ENCODE results near the gene DCPS. TPM values are rescaled to one million over a fixed set of nuclear protein-coding genes. Genes with fewer than 3 reads are reported as not detected.
A peak's percentile ranks its signal among the peaks of the same experiment; 100 is the strongest.

Gene DCPS
- polyA plus RNA-seq, 1 of the 3 experiments (the other 2 are of a cell fraction), result 48.1 TPM

GRCh38 chr11:126347751-126348668 is 44.1 kb downstream of the DCPS start:
- H4K20me1 ChIP-seq (ENCODE audit: insufficient read depth), result no peaks in the 10 kb centered on the region
- no peak overlapping the region for H3K4me3 ChIP-seq (ENCODE audit: low read depth in 2 of 2, low read length in 1 of 2)
- H3K9me3 ChIP-seq, result no peaks in the 10 kb centered on the region
- H3K4me1 ChIP-seq (ENCODE audit: control insufficient read depth in 1 of 2, insufficient read depth in 2 of 2, low read depth in 1 of 2, low read length in 1 of 2), result peaks cover 17 to 41% of the 10 kb centered on the region in 2 experiments; a peak in 3 of 4 replicates
- no peak overlapping the region for H3K4me2 ChIP-seq
- TF ChIP-seq RCOR1 (IDR thresholded peaks at IDR 0.05; ENCODE audit: low read length), result no peak
- no peak for TF ChIP-seq CHD2 (IDR thresholded peaks at IDR 0.05; ENCODE audit: low read length, partially characterized antibody)
- no peak for TF ChIP-seq CTCF (IDR thresholded peaks at IDR 0.05)
- TF ChIP-seq JUND (IDR thresholded peaks at IDR 0.05), result no peak
- no peak for TF ChIP-seq IRF3 (IDR thresholded peaks at IDR 0.05; ENCODE audit: low read depth, low read length)
- no peak for TF ChIP-seq TEAD4 (IDR thresholded peaks at IDR 0.05; ENCODE audit: borderline replicate concordance, insufficient read depth)
- no peak for TF ChIP-seq EP300 (IDR thresholded peaks at IDR 0.05; ENCODE audit: borderline replicate concordance in 1 of 2, low read depth in 1 of 2, low read length in 1 of 2)
- TF ChIP-seq SMC3 (IDR thresholded peaks at IDR 0.05; ENCODE audit: low read depth, low read length), result no peak
- TF ChIP-seq MAX (IDR thresholded peaks at IDR 0.05; ENCODE audit: low read depth), result no peak
- WGBS (ENCODE audit: low lambda C conversion rate), result 98% methylated on average over 15 of the region's 17 CpGs
- H3K79me2 ChIP-seq (ENCODE audit: insufficient read depth), result peaks cover 55% of the 10 kb centered on the region
- ChIA-PET CTCF (interaction anchor here (1.6 kb wide), 1 partner anchor 37 kb away, joined by 4 read pairs; no protein-coding TSS in a partner anchor), POLR2A (no interaction called here)
- H3K27ac ChIP-seq (ENCODE audit: low read depth in 2 of 2, low read length in 1 of 2), result no peak overlapping the region
- H2AFZ ChIP-seq (ENCODE audit: low read depth), result no peak overlapping the region
- H3K36me3 ChIP-seq (replicated peaks in 1 of 2; ENCODE audit: control insufficient read depth in 1 of 2, insufficient read depth in 2 of 2, low read length in 1 of 2), result peaks cover 10 to 14% of the 10 kb centered on the region in 2 experiments
- no peaks in the 10 kb centered on the region for H3K9me2 ChIP-seq
- no peaks in the 10 kb centered on the region for H3K27me3 ChIP-seq (ENCODE audit: insufficient read depth)
- peaks cover 4% of the 10 kb centered on the region for H3F3A ChIP-seq (replicated peaks; ENCODE audit: insufficient read depth)
- DNase-seq, result no peak
- H3K9ac ChIP-seq, result no peak overlapping the region

- Histone ChIP-seq H3K9me3 (no peaks in the 10 kb centered on the region), H2AFZ (ENCODE audit: low read depth) (no peak overlapping the region), H4K20me1 (ENCODE audit: insufficient read depth) (no peaks in the 10 kb centered on the region), H3F3A (replicated peaks; ENCODE audit: insufficient read depth) (peaks cover 9% of the 10 kb centered on the region), H3K27ac (ENCODE audit: low read depth in 2 of 2, low read length in 1 of 2) (no peak overlapping the region), H3K4me3 (ENCODE audit: low read depth in 2 of 2, low read length in 1 of 2) (no peak overlapping the region), H3K79me2 (ENCODE audit: insufficient read depth) (peaks cover 65% of the 10 kb centered on the region), H3K27me3 (ENCODE audit: insufficient read depth) (no peaks in the 10 kb centered on the region), H3K36me3 (replicated peaks in 1 of 2; ENCODE audit: control insufficient read depth in 1 of 2, insufficient read depth in 2 of 2, low read length in 1 of 2) (peaks cover 5 to 10% of the 10 kb centered on the region in 2 experiments), H3K4me1 (ENCODE audit: control insufficient read depth in 1 of 2, insufficient read depth in 2 of 2, low read depth in 1 of 2, low read length in 1 of 2) (peaks cover 24 to 51% of the 10 kb centered on the region in 2 experiments; a peak in 3 of 4 replicates), H3K4me2 (0 out of 2 replicates have a peak overlapping the region, but pooled peaks have one; percentile 7), H3K9me2 (no peaks in the 10 kb centered on the region), H3K9ac (no peak overlapping the region)
- WGBS (ENCODE audit: low lambda C conversion rate), result 90% methylated on average over 8 of the region's 8 CpGs
- no peak for DNase-seq
- ChIA-PET POLR2A (no interaction called here), CTCF (interaction anchor here (0.9 to 1.6 kb wide), 2 partner anchors 9 to 38 kb away, joined by 3 to 4 read pairs; no protein-coding TSS in a partner anchor)
- TF ChIP-seq RAD21 (IDR thresholded peaks at IDR 0.05; ENCODE audit: low read length) (no peak), EZH2phosphoT487 (IDR thresholded peaks at IDR 0.05; ENCODE audit: borderline replicate concordance, low read depth) (no peak), CTCF (IDR thresholded peaks at IDR 0.05) (no peak), REST (IDR thresholded peaks at IDR 0.05; ENCODE audit: low read depth, low read length) (no peak)
These were observed 45.1 kb downstream of the DCPS start for GRCh38 chr11:126348806-126349582.

Measured in SK-N-SH (cell line).